IPS-15b (cell line): ENCODE data around the gene SEC24D.
"Not testable (repeated sequence)": the region's sequence is repeated elsewhere in the genome, so short reads cannot be mapped to it uniquely, and the experiment has no call there.

Experiments
- H3K27me3 ChIP-seq: one replicate; pipeline ENCODE4 v1.6.1; 2013; ENCODE audit warnings: low read length; ENCODE audit not compliant: control insufficient read depth, insufficient read depth
- H3K36me3 ChIP-seq: one replicate; pipeline ENCODE4 v1.6.1; 2013; ENCODE audit warnings: low read length; ENCODE audit not compliant: control insufficient read depth, insufficient read depth
- H3K4me1 ChIP-seq: one replicate; pipeline ENCODE4 v1.6.1; 2013; ENCODE audit warnings: mild to moderate bottlenecking, low read length; ENCODE audit not compliant: control insufficient read depth, insufficient read depth
- H3K4me3 ChIP-seq: one replicate; pipeline ENCODE4 v1.5.1; 2013; ENCODE audit warnings: low read depth, low read length
- H3K9ac ChIP-seq: one replicate; pipeline ENCODE4 v1.6.1; 2013; ENCODE audit warnings: low read depth, mild to moderate bottlenecking, low read length
- H3K9me3 ChIP-seq: one replicate; pipeline ENCODE4 v1.6.1; 2013; ENCODE audit warnings: mild to moderate bottlenecking, low read length; ENCODE audit not compliant: control insufficient read depth, insufficient read depth

SEC24D gene

GRCh38 chr4:118835571-118836300 is at the start of gene SEC24D:
SEC24D (minus strand) TSS chr4:118836126; CDS start chr4:118833696, 2,430 bp downstream.
- Histone ChIP-seq H3K9ac (peak within 1 kb of the TSS; percentile 84), H3K4me1 (peaks cover 13% of the 10 kb centered on the region)

GRCh38 chr4:118884716-118885115 is 48.8 kb upstream of the SEC24D start:
- no peaks in the 10 kb centered on the region for H3K9me3 ChIP-seq
- H3K9ac ChIP-seq: no peak overlapping the region
- H3K4me1 ChIP-seq: peaks cover 8% of the 10 kb centered on the region
- no peaks in the 10 kb centered on the region for H3K36me3 ChIP-seq
- H3K4me3 ChIP-seq: no peak overlapping the region
- H3K27me3 ChIP-seq: peaks cover 10% of the 10 kb centered on the region

More at GRCh38 chr4:118835571-118836300, at the start of gene SEC24D:
- Histone ChIP-seq H3K9me3 (no peaks in the 10 kb centered on the region), H3K36me3 (peaks cover 9% of the 10 kb centered on the region), H3K4me3 (peak within 1 kb of the TSS; percentile 95), H3K27me3 (no peaks in the 10 kb centered on the region)

DNA sequence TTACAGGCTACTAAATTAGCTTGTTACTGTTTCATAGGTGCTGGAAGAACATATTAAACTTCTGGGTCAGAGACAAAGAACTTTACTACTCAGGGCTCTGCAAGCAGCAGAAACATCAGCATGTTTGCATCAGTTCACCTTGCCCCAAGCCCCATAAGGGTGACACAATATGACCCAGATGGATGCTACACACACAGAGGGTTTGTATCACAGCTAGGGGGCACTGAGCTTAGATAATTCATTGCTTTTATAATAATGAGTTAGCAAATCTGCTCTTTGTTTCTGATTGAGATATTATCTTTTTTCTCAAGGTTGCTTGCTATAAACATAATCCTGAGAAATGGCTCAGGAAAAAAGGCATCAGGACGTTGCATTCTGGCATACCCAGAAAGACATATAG is 47.9 kb upstream of the SEC24D start:
- Histone ChIP-seq H3K9me3 (no peaks in the 10 kb centered on the region), H3K27me3 (peaks cover 4% of the 10 kb centered on the region), H3K36me3 (no peaks in the 10 kb centered on the region), H3K4me3 (no peak overlapping the region), H3K4me1 (peaks cover 8% of the 10 kb centered on the region), H3K9ac (no peak overlapping the region)

- H3K27me3 ChIP-seq: no peaks in the 10 kb centered on the region
- H3K4me3 ChIP-seq: no peak overlapping the region
- no peak overlapping the region for H3K9ac ChIP-seq
- no peaks in the 10 kb centered on the region for H3K36me3 ChIP-seq
- H3K9me3 ChIP-seq: no peaks in the 10 kb centered on the region
- peaks cover 4% of the 10 kb centered on the region for H3K4me1 ChIP-seq
Observed at GRCh38 chr4:118881512-118882146, 45.7 kb upstream of the SEC24D start.

GRCh38 chr4:118879409-118879808 is 43.5 kb upstream of the SEC24D start:
- no peaks in the 10 kb centered on the region for H3K36me3 ChIP-seq
- no peaks in the 10 kb centered on the region for H3K9me3 ChIP-seq
- H3K4me3 ChIP-seq: no peak overlapping the region
- no peak overlapping the region for H3K9ac ChIP-seq
- H3K27me3 ChIP-seq: no peaks in the 10 kb centered on the region
- H3K4me1 ChIP-seq: peaks cover 10% of the 10 kb centered on the region

DNA sequence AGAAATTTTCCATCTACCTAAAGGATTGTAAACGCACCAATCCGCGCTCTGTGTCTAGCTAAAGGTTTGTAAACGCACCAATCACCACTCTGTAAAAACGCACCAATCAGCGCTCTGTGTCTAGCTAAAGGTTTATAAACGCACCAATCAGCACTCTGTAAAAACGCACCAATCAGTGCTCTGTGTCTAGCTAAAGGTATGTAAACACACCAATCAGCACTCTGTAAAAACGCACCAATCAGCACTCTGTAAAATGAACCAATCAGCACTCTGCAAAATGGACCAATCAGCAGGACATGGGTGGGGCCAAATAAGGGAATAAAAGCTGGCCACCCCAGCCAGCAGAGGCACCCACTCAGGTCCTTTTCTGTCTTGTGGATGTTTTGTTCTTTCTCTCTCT is 42.6 kb upstream of the SEC24D start:
- not testable (repeated sequence) for H3K4me3 ChIP-seq, H3K27me3 ChIP-seq, H3K9ac ChIP-seq, H3K36me3 ChIP-seq, H3K9me3 ChIP-seq, H3K4me1 ChIP-seq

DNA sequence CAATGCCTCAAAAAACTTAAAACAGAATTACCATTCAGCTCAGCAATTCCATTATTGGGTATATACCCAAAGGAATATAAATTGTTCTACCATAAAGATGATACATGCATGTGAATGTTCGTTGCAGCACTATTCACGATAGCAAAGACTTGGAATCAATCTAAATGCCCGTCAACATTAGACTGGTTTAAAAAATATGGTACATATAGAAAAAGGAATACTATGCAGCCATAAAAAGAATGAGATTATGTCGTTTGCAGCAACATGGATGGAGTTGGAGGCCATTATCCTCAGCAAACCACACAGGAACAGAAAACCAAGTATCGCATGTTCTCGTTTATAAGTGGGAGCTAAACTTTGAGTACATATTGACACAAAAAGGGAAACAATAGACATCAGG is 41.9 kb upstream of the SEC24D start:
- Histone ChIP-seq H3K4me1 (peaks cover 10% of the 10 kb centered on the region), H3K9me3 (no peaks in the 10 kb centered on the region), H3K36me3 (no peaks in the 10 kb centered on the region), H3K4me3 (no peak overlapping the region), H3K27me3 (no peaks in the 10 kb centered on the region), H3K9ac (no peak overlapping the region)

DNA sequence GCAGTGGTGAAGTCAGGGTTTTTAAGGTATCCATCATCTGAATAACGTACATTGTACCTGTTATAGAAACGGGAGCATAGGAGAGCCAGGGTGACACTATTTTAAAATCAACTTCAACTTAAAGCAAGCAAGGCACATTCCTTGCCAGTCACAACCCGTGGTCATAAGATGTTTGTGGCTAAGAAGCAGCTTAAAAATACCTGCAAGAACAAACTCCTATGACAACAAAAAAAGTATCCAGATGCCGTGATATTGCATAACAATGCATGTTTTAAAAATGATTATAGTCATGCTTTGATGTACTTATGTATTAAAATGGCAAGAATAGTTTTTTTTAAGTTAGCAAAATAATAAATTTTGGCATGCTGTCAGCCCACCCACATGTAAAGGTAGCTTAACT is 36.3 kb upstream of the SEC24D start:
- H3K9ac ChIP-seq: no peak overlapping the region
- no peaks in the 10 kb centered on the region for H3K9me3 ChIP-seq
- peaks cover 6% of the 10 kb centered on the region for H3K4me1 ChIP-seq
- H3K4me3 ChIP-seq: no peak overlapping the region
- no peaks in the 10 kb centered on the region for H3K27me3 ChIP-seq
- H3K36me3 ChIP-seq: no peaks in the 10 kb centered on the region

- Histone ChIP-seq H3K9me3 (no peaks in the 10 kb centered on the region), H3K4me3 (no peak overlapping the region), H3K36me3 (no peaks in the 10 kb centered on the region), H3K4me1 (peaks cover 4% of the 10 kb centered on the region), H3K9ac (no peak overlapping the region), H3K27me3 (no peaks in the 10 kb centered on the region)
Observed at GRCh38 chr4:118869808-118870342, 33.9 kb upstream of the SEC24D start.

- Histone ChIP-seq H3K36me3 (no peaks in the 10 kb centered on the region), H3K4me1 (peaks cover 4% of the 10 kb centered on the region), H3K4me3 (no peak overlapping the region), H3K9me3 (no peaks in the 10 kb centered on the region), H3K9ac (no peak overlapping the region), H3K27me3 (no peaks in the 10 kb centered on the region)
Observed at GRCh38 chr4:118867311-118868067, 31.6 kb upstream of the SEC24D start.

DNA sequence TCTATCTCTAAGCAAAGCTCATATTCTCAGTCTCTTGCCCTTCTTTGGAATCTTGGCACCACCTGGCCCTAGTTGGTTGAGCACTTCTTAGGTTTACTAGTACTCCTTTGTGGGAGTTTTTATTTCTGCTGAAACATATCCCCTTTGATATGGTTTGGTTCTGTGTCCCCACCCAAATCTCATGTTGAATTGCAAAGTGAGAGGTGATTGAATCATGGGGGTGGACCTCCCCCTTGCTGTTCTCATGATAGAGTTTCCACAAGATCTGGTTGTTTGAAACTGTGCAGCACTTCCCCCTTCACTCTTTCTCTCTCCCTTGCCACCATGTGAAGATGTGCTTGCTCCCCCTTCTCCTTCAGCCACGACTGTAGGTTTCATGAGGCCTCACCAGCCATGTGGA is 30.5 kb upstream of the SEC24D start:
- Histone ChIP-seq H3K36me3 (no peaks in the 10 kb centered on the region), H3K9ac (no peak overlapping the region), H3K9me3 (no peaks in the 10 kb centered on the region)

More for the DNA sequence above, 30.5 kb upstream of the SEC24D start:
- H3K4me1 ChIP-seq: peaks cover 4% of the 10 kb centered on the region
- H3K4me3 ChIP-seq: no peak overlapping the region
- H3K27me3 ChIP-seq: no peaks in the 10 kb centered on the region
